K562 (cell line): ENCODE data around the gene CD101. TPM values are rescaled to one million over a fixed set of nuclear protein-coding genes. Genes with fewer than 3 reads are reported as not detected.

ENCODE experiments used
- ADNP ChIP-seq: fragments of 200-800 bp; sonication (Bioruptor generic); IDR thresholded peaks from 2 replicates; pipeline ENCODE4 v1.6.1; 2016; ENCODE audit warnings: missing genetic modification characterization, missing compliant biosample characterization
- ATF1 ChIP-seq, 2 experiments: fragments of 450-650 bp in 1 of 2; IDR thresholded peaks; 2 replicates each; pipeline ENCODE4 v1.6.1; 2016; ENCODE audit warnings: missing compliant biosample characterization in 1 of 2, missing genetic modification characterization in 1 of 2
- CHD1 ChIP-seq: fragments of 200-600 bp; sonication (generic); IDR thresholded peaks from one replicate; pipeline ENCODE4 v1.6.1; 2012; ENCODE audit warnings: mild to moderate bottlenecking, moderate library complexity, low read length, inconsistent platforms
- HDAC8 ChIP-seq: fragments of 450-650 bp; IDR thresholded peaks from 2 replicates; pipeline ENCODE4 v1.6.1; 2016; ENCODE audit warnings: mild to moderate bottlenecking, missing genetic modification characterization, moderate library complexity, missing compliant biosample characterization
- KLF1 ChIP-seq: fragments of 450-650 bp; IDR thresholded peaks from 2 replicates; pipeline ENCODE4 v1.6.1; 2016; ENCODE audit warnings: missing genetic modification characterization, missing compliant biosample characterization
- KLF16 ChIP-seq: IDR thresholded peaks from 2 replicates; pipeline ENCODE4 v1.6.1; 2016; ENCODE audit warnings: antibody characterized with exemption
- POLR2A ChIP-seq: fragments of 450-650 bp; conservative IDR thresholded peaks from 2 replicates; pipeline ENCODE4 v1.6.1; 2016
- POLR2G ChIP-seq: fragments of 200-400 bp; formaldehyde crosslinking; IDR thresholded peaks from 2 replicates; pipeline ENCODE4 v1.6.1; 2017; ENCODE audit warnings: low read depth, mild to moderate bottlenecking, antibody characterized with exemption, low read length, moderate library complexity
- RFX5 ChIP-seq: IDR thresholded peaks from 2 replicates; pipeline ENCODE4 v1.6.1; 2011; ENCODE audit warnings: low read depth, mild to moderate bottlenecking, improper control_type of control experiment, low read length
- SMC3 ChIP-seq: conservative IDR thresholded peaks from 2 replicates; pipeline ENCODE4 v1.6.1; 2011; ENCODE audit warnings: low read depth, low read length, improper control_type of control experiment; ENCODE audit not compliant: insufficient read depth
- TAF7 ChIP-seq: fragments of 450-650 bp; IDR thresholded peaks from 2 replicates; pipeline ENCODE4 v1.6.1; 2016; ENCODE audit warnings: missing genetic modification characterization, missing compliant biosample characterization
- ZNF280B ChIP-seq: fragments of 250-450 bp; sonication (Bioruptor Pico); IDR thresholded peaks from 2 replicates; pipeline ENCODE4 v1.5.1; 2021; ENCODE audit warnings: mild to moderate bottlenecking
- polyA plus RNA-seq, 8 experiments: library from polyadenylated mRNA; depleted of rRNA in 4 of 8; stranded (reverse) in 5 of 8; unstranded in 3 of 8; fragments of >200 nt; fragmentation: Nextera tagmentation in 2 of 8; fragmentation: Illumina TruSeq in 1 of 8; extraction: Ambion mirVana in 2 of 8; extraction: Trizol in 1 of 8; gene quantifications; 2 replicates each; pipeline versions ENCODE4 v1.2.1 to v1.2.3, GENCODE V29; 2011 to 2014; ENCODE audit warnings: inconsistent platforms in 1 of 8, missing spikeins in 1 of 8
- total RNA-seq, 7 experiments: library from RNA; depleted of rRNA in 6 of 7; stranded (reverse); fragments of >200 nt in 6 of 7; fragmentation: Illumina TruSeq in 2 of 7; extraction: Trizol in 2 of 7; gene quantifications; 2 replicates each; pipeline versions ENCODE4 v1.2.1 to v1.2.3, GENCODE V29; 2011 to 2021; ENCODE audit warnings: low replicate concordance in 1 of 7
- TF ChIP-seq, protein P1 (sequence below): fragments of 200-600 bp; sonication (generic); IDR thresholded peaks from one replicate; pipeline ENCODE4 v1.6.1; 2012; ENCODE audit warnings: mild to moderate bottlenecking, low read depth, low read length, inconsistent platforms
- TF ChIP-seq, protein P2 (sequence below): fragments of 250-450 bp; sonication (Bioruptor Pico); IDR thresholded peaks from 2 replicates; pipeline ENCODE4 v1.8.0; 2022; ENCODE audit warnings: inconsistent platforms

Gene CD101
- total and polyA plus RNA-seq, 9 of the 15 experiments (the other 6 are each of a cell fraction or from before 2014, with no cell fraction given), result 0.04 to 1.1 (median 0.20) TPM

DNA sequence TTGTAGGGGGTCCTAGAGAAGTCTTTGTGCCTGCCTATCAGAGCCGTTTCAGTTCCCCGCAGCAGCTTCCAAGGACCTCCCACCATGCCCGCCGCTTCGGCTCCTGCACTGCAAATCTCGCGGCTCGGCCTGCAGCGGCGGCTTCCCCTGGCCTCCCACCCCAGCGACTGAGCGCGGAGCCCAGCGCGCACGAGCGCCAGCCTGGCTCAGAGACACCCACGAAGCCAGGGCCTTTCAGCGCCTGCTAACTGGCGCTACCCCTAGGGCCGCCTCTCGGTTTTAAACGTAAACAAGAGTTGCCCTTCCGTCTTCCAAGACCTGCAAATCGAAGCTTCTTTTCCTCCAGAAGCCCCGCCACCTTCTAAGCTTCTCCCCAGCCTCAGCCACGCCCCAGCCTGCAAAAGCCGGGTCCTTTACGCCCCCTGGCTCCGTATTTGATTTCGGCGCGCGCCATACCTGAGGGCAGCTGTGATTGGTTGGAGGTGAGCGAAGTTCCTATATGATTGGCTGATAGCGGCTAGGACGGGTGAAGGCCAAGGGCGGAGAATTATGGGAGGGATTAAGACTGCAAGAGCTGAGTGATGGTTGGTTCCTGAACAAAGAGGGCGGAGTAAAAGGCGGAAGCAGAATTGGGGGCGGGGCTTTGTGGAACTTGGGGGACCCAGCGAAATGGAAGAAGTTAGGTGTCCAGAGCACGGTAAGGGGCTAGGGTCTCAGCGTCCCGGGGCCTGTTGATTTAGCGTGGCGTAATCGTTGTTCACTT is 58.3 kb downstream of the CD101 start, which contains the start of gene TTF2 (continued):
- TF ChIP-seq TAF7 (tag) (peak; percentile 49; the same call in 1 of the 2 replicates), ATF1 (CRISPR knock-in tag; IDR thresholded peaks at IDR 0.05) (no peak), ATF1 (tag; IDR thresholded peaks at IDR 0.05) (peak; percentile 90), RFX5 (no peak), KLF16 (no peak), POLR2G (peak; percentile 98), KLF1 (peak; percentile 57), ZNF280B (CRISPR knock-in tag) (no peak), ADNP (tag) (no peak), CHD1 (peak; percentile 91), HDAC8 (tag) (peak; percentile 65; the same call in 1 of the 2 replicates), SMC3 (no peak), POLR2A (peak; percentile 96)
- TF ChIP-seq, protein P1, sequence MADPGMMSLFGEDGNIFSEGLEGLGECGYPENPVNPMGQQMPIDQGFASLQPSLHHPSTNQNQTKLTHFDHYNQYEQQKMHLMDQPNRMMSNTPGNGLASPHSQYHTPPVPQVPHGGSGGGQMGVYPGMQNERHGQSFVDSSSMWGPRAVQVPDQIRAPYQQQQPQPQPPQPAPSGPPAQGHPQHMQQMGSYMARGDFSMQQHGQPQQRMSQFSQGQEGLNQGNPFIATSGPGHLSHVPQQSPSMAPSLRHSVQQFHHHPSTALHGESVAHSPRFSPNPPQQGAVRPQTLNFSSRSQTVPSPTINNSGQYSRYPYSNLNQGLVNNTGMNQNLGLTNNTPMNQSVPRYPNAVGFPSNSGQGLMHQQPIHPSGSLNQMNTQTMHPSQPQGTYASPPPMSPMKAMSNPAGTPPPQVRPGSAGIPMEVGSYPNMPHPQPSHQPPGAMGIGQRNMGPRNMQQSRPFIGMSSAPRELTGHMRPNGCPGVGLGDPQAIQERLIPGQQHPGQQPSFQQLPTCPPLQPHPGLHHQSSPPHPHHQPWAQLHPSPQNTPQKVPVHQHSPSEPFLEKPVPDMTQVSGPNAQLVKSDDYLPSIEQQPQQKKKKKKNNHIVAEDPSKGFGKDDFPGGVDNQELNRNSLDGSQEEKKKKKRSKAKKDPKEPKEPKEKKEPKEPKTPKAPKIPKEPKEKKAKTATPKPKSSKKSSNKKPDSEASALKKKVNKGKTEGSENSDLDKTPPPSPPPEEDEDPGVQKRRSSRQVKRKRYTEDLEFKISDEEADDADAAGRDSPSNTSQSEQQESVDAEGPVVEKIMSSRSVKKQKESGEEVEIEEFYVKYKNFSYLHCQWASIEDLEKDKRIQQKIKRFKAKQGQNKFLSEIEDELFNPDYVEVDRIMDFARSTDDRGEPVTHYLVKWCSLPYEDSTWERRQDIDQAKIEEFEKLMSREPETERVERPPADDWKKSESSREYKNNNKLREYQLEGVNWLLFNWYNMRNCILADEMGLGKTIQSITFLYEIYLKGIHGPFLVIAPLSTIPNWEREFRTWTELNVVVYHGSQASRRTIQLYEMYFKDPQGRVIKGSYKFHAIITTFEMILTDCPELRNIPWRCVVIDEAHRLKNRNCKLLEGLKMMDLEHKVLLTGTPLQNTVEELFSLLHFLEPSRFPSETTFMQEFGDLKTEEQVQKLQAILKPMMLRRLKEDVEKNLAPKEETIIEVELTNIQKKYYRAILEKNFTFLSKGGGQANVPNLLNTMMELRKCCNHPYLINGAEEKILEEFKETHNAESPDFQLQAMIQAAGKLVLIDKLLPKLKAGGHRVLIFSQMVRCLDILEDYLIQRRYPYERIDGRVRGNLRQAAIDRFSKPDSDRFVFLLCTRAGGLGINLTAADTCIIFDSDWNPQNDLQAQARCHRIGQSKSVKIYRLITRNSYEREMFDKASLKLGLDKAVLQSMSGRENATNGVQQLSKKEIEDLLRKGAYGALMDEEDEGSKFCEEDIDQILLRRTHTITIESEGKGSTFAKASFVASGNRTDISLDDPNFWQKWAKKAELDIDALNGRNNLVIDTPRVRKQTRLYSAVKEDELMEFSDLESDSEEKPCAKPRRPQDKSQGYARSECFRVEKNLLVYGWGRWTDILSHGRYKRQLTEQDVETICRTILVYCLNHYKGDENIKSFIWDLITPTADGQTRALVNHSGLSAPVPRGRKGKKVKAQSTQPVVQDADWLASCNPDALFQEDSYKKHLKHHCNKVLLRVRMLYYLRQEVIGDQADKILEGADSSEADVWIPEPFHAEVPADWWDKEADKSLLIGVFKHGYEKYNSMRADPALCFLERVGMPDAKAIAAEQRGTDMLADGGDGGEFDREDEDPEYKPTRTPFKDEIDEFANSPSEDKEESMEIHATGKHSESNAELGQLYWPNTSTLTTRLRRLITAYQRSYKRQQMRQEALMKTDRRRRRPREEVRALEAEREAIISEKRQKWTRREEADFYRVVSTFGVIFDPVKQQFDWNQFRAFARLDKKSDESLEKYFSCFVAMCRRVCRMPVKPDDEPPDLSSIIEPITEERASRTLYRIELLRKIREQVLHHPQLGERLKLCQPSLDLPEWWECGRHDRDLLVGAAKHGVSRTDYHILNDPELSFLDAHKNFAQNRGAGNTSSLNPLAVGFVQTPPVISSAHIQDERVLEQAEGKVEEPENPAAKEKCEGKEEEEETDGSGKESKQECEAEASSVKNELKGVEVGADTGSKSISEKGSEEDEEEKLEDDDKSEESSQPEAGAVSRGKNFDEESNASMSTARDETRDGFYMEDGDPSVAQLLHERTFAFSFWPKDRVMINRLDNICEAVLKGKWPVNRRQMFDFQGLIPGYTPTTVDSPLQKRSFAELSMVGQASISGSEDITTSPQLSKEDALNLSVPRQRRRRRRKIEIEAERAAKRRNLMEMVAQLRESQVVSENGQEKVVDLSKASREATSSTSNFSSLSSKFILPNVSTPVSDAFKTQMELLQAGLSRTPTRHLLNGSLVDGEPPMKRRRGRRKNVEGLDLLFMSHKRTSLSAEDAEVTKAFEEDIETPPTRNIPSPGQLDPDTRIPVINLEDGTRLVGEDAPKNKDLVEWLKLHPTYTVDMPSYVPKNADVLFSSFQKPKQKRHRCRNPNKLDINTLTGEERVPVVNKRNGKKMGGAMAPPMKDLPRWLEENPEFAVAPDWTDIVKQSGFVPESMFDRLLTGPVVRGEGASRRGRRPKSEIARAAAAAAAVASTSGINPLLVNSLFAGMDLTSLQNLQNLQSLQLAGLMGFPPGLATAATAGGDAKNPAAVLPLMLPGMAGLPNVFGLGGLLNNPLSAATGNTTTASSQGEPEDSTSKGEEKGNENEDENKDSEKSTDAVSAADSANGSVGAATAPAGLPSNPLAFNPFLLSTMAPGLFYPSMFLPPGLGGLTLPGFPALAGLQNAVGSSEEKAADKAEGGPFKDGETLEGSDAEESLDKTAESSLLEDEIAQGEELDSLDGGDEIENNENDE, result no peak
- TF ChIP-seq, protein P2, sequence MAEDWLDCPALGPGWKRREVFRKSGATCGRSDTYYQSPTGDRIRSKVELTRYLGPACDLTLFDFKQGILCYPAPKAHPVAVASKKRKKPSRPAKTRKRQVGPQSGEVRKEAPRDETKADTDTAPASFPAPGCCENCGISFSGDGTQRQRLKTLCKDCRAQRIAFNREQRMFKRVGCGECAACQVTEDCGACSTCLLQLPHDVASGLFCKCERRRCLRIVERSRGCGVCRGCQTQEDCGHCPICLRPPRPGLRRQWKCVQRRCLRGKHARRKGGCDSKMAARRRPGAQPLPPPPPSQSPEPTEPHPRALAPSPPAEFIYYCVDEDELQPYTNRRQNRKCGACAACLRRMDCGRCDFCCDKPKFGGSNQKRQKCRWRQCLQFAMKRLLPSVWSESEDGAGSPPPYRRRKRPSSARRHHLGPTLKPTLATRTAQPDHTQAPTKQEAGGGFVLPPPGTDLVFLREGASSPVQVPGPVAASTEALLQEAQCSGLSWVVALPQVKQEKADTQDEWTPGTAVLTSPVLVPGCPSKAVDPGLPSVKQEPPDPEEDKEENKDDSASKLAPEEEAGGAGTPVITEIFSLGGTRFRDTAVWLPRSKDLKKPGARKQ (CRISPR knock-in tag), result no peak
